Measurements from ENCODE around the gene KRTAP5-6.

- TF ChIP-seq POLR2AphosphoS5 (IDR thresholded peaks at IDR 0.05) (no peak), CTCF (IDR thresholded peaks at IDR 0.05) (no peak)
Observed at GRCh38 chr11:1707751-1708150, 10.8 kb downstream of the KRTAP5-6 start.
